IgD-negative memory B cell (primary cell): Measurements from ENCODE around the gene ASB13. TPM values are rescaled to one million over a fixed set of nuclear protein-coding genes. Genes with fewer than 3 reads are reported as not detected.
"Not testable (repeated sequence)": the region's sequence is repeated elsewhere in the genome, so short reads cannot be mapped to it uniquely, and the experiment has no call there.

ENCODE experiments used
- H3K27ac Mint-ChIP-seq, 3 donors: one replicate each; pipeline ENCODE4 v1.8.0; 2020 to 2022; ENCODE audit warnings: mild to moderate bottlenecking in 3 of 3, mixed read lengths in 3 of 3, moderate library complexity in 1 of 3
- H3K27me3 Mint-ChIP-seq: one replicate; pipeline ENCODE4 v1.8.0; 2021; ENCODE audit warnings: mixed read lengths
- H3K36me3 Mint-ChIP-seq: one replicate; pipeline ENCODE4 v1.8.0; 2020; ENCODE audit warnings: mild to moderate bottlenecking, mixed read lengths
- H3K4me1 Mint-ChIP-seq, 3 donors: one replicate each; pipeline ENCODE4 v1.8.0; 2020 to 2022; ENCODE audit warnings: mixed read lengths in 3 of 3, mild to moderate bottlenecking in 1 of 3
- H3K4me3 Mint-ChIP-seq, 4 donors: one replicate each; pipeline ENCODE4 v1.8.0; 2020 to 2022; ENCODE audit warnings: mild to moderate bottlenecking in 4 of 4, mixed read lengths in 4 of 4, moderate library complexity in 3 of 4
- H3K9me3 Mint-ChIP-seq, 3 donors: one replicate each; pipeline ENCODE4 v1.8.0; 2020 to 2021; ENCODE audit warnings: mixed read lengths in 3 of 3, mild to moderate bottlenecking in 1 of 3
- polyA plus RNA-seq: library from polyadenylated mRNA; unstranded; fragments of 300-500 nt; fragmentation: Illumina TruSeq; gene quantifications from one replicate; pipeline ENCODE4 v1.2.3, GENCODE V29; 2021

The ASB13 gene
- polyA plus RNA-seq, 1 donor from 2014 or later, result 6.6 TPM

GRCh38 chr10:5629303-5630111 is 36.9 kb downstream of the ASB13 start:
- no peak overlapping the region for H3K4me3 Mint-ChIP-seq
- H3K36me3 Mint-ChIP-seq, result peaks cover 2% of the 10 kb centered on the region
- H3K27me3 Mint-ChIP-seq, result peaks cover 8% of the 10 kb centered on the region
- no peaks in the 10 kb centered on the region for H3K9me3 Mint-ChIP-seq
- no peak overlapping the region for H3K27ac Mint-ChIP-seq
- H3K4me1 Mint-ChIP-seq, result peaks cover 3 to 12% (median 5%) of the 10 kb centered on the region in 3 donors

- peaks cover 8% of the 10 kb centered on the region for H3K27me3 Mint-ChIP-seq
- peaks cover 3 to 12% (median 5%) of the 10 kb centered on the region in 3 donors for H3K4me1 Mint-ChIP-seq
- H3K4me3 Mint-ChIP-seq, result peak overlapping the region in 1 of 4 donors; percentile 4
- H3K36me3 Mint-ChIP-seq, result peaks cover 2% of the 10 kb centered on the region
- peak overlapping the region in 1 of 3 donors; percentile 59 for H3K27ac Mint-ChIP-seq
- no peaks in the 10 kb centered on the region for H3K9me3 Mint-ChIP-seq
Measured at GRCh38 chr10:5628451-5629302, 37.7 kb downstream of the ASB13 start.

- Mint-ChIP-seq H3K9me3 (no peaks in the 10 kb centered on the region), H3K4me3 (no peak overlapping the region), H3K27me3 (peaks cover 8% of the 10 kb centered on the region), H3K4me1 (peaks cover 6 to 16% (median 9%) of the 10 kb centered on the region in 3 donors), H3K27ac (no peak overlapping the region), H3K36me3 (peaks cover 2% of the 10 kb centered on the region)
Measured at GRCh38 chr10:5627486-5628044, 38.8 kb downstream of the ASB13 start.

- H3K9me3 Mint-ChIP-seq, result no peaks in the 10 kb centered on the region
- H3K4me3 Mint-ChIP-seq, result no peak overlapping the region
- peaks cover 7 to 16% (median 9%) of the 10 kb centered on the region in 3 donors for H3K4me1 Mint-ChIP-seq
- H3K27ac Mint-ChIP-seq, result no peak overlapping the region
- H3K36me3 Mint-ChIP-seq, result no peaks in the 10 kb centered on the region
- H3K27me3 Mint-ChIP-seq, result peaks cover 8% of the 10 kb centered on the region
Measured at GRCh38 chr10:5625992-5626777, 40.2 kb downstream of the ASB13 start.

- peaks cover 7 to 11% (median 8%) of the 10 kb centered on the region in 3 donors for H3K4me1 Mint-ChIP-seq
- peaks cover 6% of the 10 kb centered on the region for H3K27me3 Mint-ChIP-seq
- H3K4me3 Mint-ChIP-seq, result no peak overlapping the region
- H3K27ac Mint-ChIP-seq, result no peak overlapping the region
- H3K9me3 Mint-ChIP-seq, result peaks cover 0 to 2% (median 0%) of the 10 kb centered on the region in 3 donors
- no peaks in the 10 kb centered on the region for H3K36me3 Mint-ChIP-seq
Measured at GRCh38 chr10:5624701-5625100, 41.7 kb downstream of the ASB13 start.

GRCh38 chr10:5623081-5623748 is 43.2 kb downstream of the ASB13 start:
- Mint-ChIP-seq H3K27ac (peak overlapping the region in 1 of 3 donors; percentile 39), H3K4me1 (peaks cover 4% of the 10 kb centered on the region in 3 donors), H3K4me3 (no peak overlapping the region), H3K9me3 (peaks cover 0 to 2% (median 0%) of the 10 kb centered on the region in 3 donors), H3K27me3 (peaks cover 2% of the 10 kb centered on the region), H3K36me3 (no peaks in the 10 kb centered on the region)

GRCh38 chr10:5622186-5622960 is 44.0 kb downstream of the ASB13 start:
- Mint-ChIP-seq H3K4me1 (peaks cover 4 to 7% (median 4%) of the 10 kb centered on the region in 3 donors), H3K36me3 (no peaks in the 10 kb centered on the region), H3K4me3 (no peak overlapping the region), H3K27ac (no peak overlapping the region), H3K27me3 (peaks cover 2% of the 10 kb centered on the region), H3K9me3 (peaks cover 0 to 2% (median 0%) of the 10 kb centered on the region in 3 donors)

GRCh38 chr10:5621371-5621770 is 45.0 kb downstream of the ASB13 start:
- H3K36me3 Mint-ChIP-seq, H3K9me3 Mint-ChIP-seq, H3K4me1 Mint-ChIP-seq, H3K27me3 Mint-ChIP-seq, H3K27ac Mint-ChIP-seq, H3K4me3 Mint-ChIP-seq: not testable (repeated sequence)

- peaks cover 2% of the 10 kb centered on the region for H3K27me3 Mint-ChIP-seq
Measured at GRCh38 chr10:5620966-5621365, 45.4 kb downstream of the ASB13 start.

GRCh38 chr10:5620223-5620721 is 46.1 kb downstream of the ASB13 start:
- peaks cover 4 to 7% (median 4%) of the 10 kb centered on the region in 3 donors for H3K4me1 Mint-ChIP-seq
- no peak overlapping the region for H3K27ac Mint-ChIP-seq
- no peaks in the 10 kb centered on the region for H3K36me3 Mint-ChIP-seq
- peaks cover 0 to 2% (median 0%) of the 10 kb centered on the region in 3 donors for H3K9me3 Mint-ChIP-seq
- peak overlapping the region in 1 of 4 donors; percentile 27 for H3K4me3 Mint-ChIP-seq
- peaks cover 2% of the 10 kb centered on the region for H3K27me3 Mint-ChIP-seq

More at GRCh38 chr10:5620966-5621365, 45.4 kb downstream of the ASB13 start:
- Mint-ChIP-seq H3K9me3 (peaks cover 0 to 2% (median 0%) of the 10 kb centered on the region in 3 donors), H3K4me1 (peaks cover 4 to 7% (median 4%) of the 10 kb centered on the region in 3 donors), H3K36me3 (no peaks in the 10 kb centered on the region), H3K4me3 (no peak overlapping the region), H3K27ac (no peak overlapping the region)

- Mint-ChIP-seq H3K36me3 (no peaks in the 10 kb centered on the region), H3K4me3 (no peak overlapping the region), H3K27ac (no peak overlapping the region), H3K4me1 (peaks cover 4 to 7% (median 4%) of the 10 kb centered on the region in 3 donors), H3K9me3 (peaks cover 0 to 2% (median 0%) of the 10 kb centered on the region in 3 donors), H3K27me3 (peaks cover 2% of the 10 kb centered on the region)
Measured at GRCh38 chr10:5619362-5620211, 46.8 kb downstream of the ASB13 start.

GRCh38 chr10:5618829-5619228 is 47.6 kb downstream of the ASB13 start:
- Mint-ChIP-seq H3K36me3 (no peaks in the 10 kb centered on the region), H3K27me3 (peaks cover 2% of the 10 kb centered on the region), H3K9me3 (peaks cover 0 to 2% (median 0%) of the 10 kb centered on the region in 3 donors), H3K4me1 (peaks cover 4 to 7% (median 4%) of the 10 kb centered on the region in 3 donors), H3K27ac (no peak overlapping the region), H3K4me3 (no peak overlapping the region)
